Nephron progenitor cell (in vitro differentiated cells): ENCODE data around the gene STIP1.

Source experiments
- DNase-seq: peaks from one replicate; pipeline ENCODE4 v3.0.0; 2021
- H3K27ac Mint-ChIP-seq: 2 replicates; pipeline ENCODE4 v1.8.0; 2021; ENCODE audit warnings: mild to moderate bottlenecking, moderate library complexity, mixed read lengths
- H3K27me3 Mint-ChIP-seq: 2 replicates; pipeline ENCODE4 v1.8.0; 2021; ENCODE audit warnings: mild to moderate bottlenecking, low read depth, mixed read lengths; ENCODE audit not compliant: poor library complexity
- H3K36me3 Mint-ChIP-seq: 2 replicates; pipeline ENCODE4 v1.8.0; 2021; ENCODE audit warnings: low read depth, mixed read lengths
- H3K4me1 Mint-ChIP-seq: 2 replicates; pipeline ENCODE4 v1.8.0; 2021; ENCODE audit warnings: mixed read lengths
- H3K4me3 Mint-ChIP-seq: 2 replicates; pipeline ENCODE4 v1.8.0; 2021; ENCODE audit warnings: mild to moderate bottlenecking, moderate library complexity, mixed read lengths
- H3K9me3 Mint-ChIP-seq: 2 replicates; pipeline ENCODE4 v1.8.0; 2021; ENCODE audit warnings: mild to moderate bottlenecking, moderate library complexity, mixed read lengths
- TF ChIP-seq, protein P1 (sequence below): fragments of 200-600 bp; sonication (generic); IDR thresholded peaks from 2 replicates; pipeline ENCODE4 v1.5.0; 2021; ENCODE audit warnings: antibody characterized with exemption

STIP1 gene

DNA sequence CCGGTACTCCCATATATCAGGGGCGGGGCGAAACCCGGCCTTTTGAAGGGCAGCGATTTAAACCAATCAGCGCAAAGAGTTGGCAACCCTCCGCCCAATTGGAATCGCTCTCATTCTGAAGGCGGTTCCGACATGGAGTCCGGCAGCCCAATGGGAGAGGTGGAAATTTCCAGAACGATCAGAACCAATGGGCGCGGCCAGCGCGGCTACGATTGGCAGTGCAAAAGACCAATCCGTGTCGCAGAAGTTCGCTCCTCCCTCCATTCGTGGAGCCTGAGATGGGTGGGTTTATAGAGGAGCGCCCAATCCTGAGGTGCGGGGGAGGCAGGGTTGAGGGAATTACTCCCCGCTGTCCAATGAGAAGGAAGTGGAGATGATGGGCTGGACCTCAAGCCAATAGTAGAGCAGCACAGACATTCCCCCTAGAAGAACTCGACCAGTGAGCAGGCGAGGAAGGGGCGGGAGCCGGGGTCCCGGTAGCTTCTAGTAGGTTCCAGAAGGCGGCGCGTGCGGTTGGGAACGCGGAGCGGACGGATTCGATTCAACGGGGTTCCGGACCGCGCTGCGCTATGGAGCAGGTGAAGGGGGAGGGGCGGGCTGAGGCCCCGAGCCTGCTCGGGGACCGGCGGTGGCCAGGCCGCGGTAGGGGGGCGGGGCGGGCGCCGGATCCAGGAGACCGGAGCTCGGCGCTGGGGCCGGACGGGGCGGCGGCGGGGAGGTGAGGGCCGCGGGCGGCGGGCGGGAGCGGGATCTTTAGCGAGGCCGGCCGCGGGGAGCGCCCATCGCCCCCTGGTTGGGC lies at the start of gene STIP1:
Gene STIP1 (plus strand): TSS at position 479 of the 799 bp plus-strand sequence. CDS start 91 bp downstream, at position 570.
- Mint-ChIP-seq H3K4me1 (peaks cover 44% of the 10 kb centered on the region), H3K27me3 (no peaks in the 10 kb centered on the region), H3K4me3 (peak within 1 kb of the TSS; percentile 93), H3K27ac (peak within 1 kb of the TSS; percentile 99), H3K9me3 (no peaks in the 10 kb centered on the region), H3K36me3 (peaks cover 16% of the 10 kb centered on the region)
- TF ChIP-seq, protein P1, sequence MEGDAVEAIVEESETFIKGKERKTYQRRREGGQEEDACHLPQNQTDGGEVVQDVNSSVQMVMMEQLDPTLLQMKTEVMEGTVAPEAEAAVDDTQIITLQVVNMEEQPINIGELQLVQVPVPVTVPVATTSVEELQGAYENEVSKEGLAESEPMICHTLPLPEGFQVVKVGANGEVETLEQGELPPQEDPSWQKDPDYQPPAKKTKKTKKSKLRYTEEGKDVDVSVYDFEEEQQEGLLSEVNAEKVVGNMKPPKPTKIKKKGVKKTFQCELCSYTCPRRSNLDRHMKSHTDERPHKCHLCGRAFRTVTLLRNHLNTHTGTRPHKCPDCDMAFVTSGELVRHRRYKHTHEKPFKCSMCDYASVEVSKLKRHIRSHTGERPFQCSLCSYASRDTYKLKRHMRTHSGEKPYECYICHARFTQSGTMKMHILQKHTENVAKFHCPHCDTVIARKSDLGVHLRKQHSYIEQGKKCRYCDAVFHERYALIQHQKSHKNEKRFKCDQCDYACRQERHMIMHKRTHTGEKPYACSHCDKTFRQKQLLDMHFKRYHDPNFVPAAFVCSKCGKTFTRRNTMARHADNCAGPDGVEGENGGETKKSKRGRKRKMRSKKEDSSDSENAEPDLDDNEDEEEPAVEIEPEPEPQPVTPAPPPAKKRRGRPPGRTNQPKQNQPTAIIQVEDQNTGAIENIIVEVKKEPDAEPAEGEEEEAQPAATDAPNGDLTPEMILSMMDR: no peak
- peak; percentile 98 for DNase-seq

DNA sequence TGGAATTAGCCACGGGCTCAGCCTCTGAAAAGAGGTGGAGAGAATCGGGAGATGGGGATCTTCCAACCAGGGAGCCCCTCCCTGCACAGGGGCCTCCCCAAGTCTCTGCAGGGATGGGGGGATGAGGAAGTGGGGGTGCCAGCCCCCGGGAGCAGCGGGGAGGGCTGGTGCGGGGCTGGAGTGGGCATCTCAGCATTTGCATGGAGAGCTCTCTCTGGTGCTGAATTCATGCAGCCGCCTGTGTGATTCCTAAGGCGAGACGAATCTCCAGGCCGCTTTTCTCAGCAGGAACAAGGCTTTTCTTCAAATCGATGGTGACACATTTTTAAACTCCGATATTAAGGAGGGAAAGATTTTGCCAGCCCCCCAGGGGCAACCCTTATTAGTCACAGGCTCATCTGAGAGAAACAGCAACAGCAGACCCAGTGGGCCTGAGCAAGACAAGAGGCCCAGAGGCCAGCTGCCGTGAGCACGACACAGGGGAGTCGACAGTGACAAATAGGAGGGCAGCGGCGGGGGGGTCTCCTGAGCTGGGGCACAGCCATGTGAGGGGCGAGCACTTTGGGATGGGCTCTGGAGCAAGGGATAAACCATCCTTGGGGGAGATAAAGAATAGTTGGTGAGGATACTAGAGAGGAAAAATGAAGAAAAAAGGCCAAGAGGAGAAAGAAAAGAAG lies 49.1 kb upstream of the STIP1 start:
- Mint-ChIP-seq H3K9me3 (no peaks in the 10 kb centered on the region), H3K36me3 (no peaks in the 10 kb centered on the region), H3K27me3 (peaks cover 57% of the 10 kb centered on the region), H3K4me3 (no peak overlapping the region), H3K4me1 (peaks cover 59% of the 10 kb centered on the region), H3K27ac (no peak overlapping the region)
- no peak for DNase-seq
- TF ChIP-seq, protein P1: no peak

DNA sequence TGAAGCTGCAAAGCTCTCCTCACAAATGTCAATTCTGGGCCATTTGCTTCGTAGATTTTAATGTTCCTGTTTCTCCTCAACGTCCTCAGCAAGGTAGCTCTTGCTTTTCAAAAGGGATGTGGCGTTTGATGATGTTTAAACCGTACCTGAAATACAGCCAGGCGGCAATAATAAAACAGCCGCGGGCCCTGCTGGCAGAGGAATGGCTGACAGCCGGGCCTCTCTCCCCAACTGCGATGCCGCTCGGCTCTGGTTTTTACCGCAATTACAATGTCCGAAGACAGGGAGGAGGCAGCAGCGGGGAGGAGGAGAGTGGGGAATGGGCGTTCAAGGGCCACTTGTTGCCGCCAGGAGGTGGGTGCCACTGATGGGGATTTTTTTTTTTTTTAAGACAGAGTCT lies 47.6 kb upstream of the STIP1 start:
- no peaks in the 10 kb centered on the region for H3K36me3 Mint-ChIP-seq
- H3K27ac Mint-ChIP-seq: no peak overlapping the region
- H3K4me3 Mint-ChIP-seq: no peak overlapping the region
- H3K27me3 Mint-ChIP-seq: peaks cover 54% of the 10 kb centered on the region
- no peaks in the 10 kb centered on the region for H3K9me3 Mint-ChIP-seq
- H3K4me1 Mint-ChIP-seq: peaks cover 46% of the 10 kb centered on the region
- no peak for DNase-seq
- TF ChIP-seq, protein P1: no peak

DNA sequence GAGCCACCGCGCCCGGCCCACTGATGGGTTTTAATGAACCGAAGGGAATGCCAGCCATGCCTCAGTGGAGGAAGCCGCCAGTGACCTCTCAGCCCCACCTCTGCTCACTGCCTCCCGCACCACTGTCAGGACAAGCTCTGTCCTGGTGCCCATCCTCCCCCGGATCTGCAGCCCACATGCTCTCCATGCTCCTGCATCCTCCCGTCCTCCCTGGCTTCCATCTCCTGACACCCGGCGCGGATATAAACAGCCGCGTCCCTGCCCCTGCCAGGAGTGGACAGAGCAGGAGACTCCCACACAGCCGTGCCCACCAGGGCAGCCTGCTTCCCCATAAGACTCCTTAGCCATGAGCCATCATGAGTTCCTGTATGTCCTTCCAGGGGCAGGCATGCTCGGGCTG lies 46.9 kb upstream of the STIP1 start:
- no peak overlapping the region for H3K4me3 Mint-ChIP-seq
- H3K27me3 Mint-ChIP-seq: peaks cover 54% of the 10 kb centered on the region
- TF ChIP-seq, protein P1: no peak
- no peaks in the 10 kb centered on the region for H3K9me3 Mint-ChIP-seq
- H3K27ac Mint-ChIP-seq: no peak overlapping the region
- no peak for DNase-seq
- no peaks in the 10 kb centered on the region for H3K36me3 Mint-ChIP-seq
- H3K4me1 Mint-ChIP-seq: peaks cover 49% of the 10 kb centered on the region

DNA sequence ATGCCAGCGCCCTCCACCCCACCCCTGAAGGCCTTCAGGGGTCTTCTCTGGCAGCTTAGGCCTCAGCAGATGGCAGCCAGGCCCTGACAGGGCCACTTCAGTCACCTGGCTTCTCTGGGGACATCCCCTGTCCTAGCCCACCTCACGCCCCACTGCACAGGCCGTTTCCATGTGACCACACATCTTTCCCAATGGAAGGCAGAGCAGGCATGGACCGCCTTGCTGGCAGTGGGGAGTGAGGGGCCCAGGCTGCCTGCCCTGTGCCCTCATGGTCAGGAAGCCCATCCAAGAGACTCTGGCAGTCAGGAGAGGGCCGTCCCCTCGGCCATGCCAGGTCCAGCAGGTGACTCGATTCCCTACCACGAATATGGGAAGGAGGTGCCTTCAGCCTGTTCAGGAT lies 45.9 kb upstream of the STIP1 start:
- TF ChIP-seq, protein P1: no peak
- no peak overlapping the region for H3K27ac Mint-ChIP-seq
- no peak for DNase-seq
- peaks cover 50% of the 10 kb centered on the region for H3K27me3 Mint-ChIP-seq
- peaks cover 55% of the 10 kb centered on the region for H3K4me1 Mint-ChIP-seq
- H3K4me3 Mint-ChIP-seq: no peak overlapping the region
- H3K9me3 Mint-ChIP-seq: no peaks in the 10 kb centered on the region
- no peaks in the 10 kb centered on the region for H3K36me3 Mint-ChIP-seq
